Measurements from ENCODE around the gene ZFP1.
"Not testable (repeated sequence)": the region's sequence is repeated elsewhere in the genome, so short reads cannot be mapped to it uniquely, and the experiment has no call there.

The ZFP1 gene

DNA sequence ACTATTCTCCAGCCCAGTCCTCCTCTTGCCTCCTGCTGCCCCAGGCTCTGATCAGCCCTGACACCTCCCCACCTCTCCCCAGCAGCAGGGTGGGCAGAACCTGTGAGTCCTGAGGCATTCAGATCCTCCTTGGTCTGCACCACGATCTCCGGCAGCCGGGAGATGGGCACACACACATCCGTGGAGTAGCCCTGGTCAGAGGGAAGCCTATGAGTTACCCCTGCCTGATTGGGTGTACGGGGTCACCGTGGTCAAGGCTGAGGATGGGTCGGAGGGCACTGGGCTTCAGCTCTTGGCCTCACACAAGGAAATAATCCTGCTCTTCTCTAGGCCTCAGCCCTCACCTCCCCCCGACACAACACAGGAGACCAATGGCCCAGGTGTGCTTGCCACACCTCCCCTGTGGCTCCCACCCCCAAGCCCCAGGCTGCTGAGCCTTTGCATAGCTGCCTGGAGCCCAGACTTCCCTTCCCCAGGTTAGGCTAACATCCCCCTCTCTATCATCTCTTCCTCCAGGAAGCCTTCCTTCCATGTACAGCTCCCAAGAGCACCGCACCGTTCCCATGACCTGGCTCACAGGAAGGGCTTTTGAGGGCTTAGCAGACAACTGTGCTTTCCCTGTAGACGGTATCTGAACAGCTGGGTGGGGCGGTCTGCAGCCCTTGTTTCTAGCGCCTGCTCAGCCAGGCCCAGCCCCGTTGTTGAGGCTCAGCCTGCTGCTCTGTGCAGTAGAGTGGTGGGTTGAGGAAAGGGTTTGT is 35.4 kb upstream of the ZFP1 start:
- no peak for DNase-seq (ENCODE audit: low read depth, low spot score)

- DNase-seq (ENCODE audit: low read depth, low spot score) = no peak
These were observed 34.7 kb upstream of the ZFP1 start for GRCh38 chr16:75113541-75114121.

DNA sequence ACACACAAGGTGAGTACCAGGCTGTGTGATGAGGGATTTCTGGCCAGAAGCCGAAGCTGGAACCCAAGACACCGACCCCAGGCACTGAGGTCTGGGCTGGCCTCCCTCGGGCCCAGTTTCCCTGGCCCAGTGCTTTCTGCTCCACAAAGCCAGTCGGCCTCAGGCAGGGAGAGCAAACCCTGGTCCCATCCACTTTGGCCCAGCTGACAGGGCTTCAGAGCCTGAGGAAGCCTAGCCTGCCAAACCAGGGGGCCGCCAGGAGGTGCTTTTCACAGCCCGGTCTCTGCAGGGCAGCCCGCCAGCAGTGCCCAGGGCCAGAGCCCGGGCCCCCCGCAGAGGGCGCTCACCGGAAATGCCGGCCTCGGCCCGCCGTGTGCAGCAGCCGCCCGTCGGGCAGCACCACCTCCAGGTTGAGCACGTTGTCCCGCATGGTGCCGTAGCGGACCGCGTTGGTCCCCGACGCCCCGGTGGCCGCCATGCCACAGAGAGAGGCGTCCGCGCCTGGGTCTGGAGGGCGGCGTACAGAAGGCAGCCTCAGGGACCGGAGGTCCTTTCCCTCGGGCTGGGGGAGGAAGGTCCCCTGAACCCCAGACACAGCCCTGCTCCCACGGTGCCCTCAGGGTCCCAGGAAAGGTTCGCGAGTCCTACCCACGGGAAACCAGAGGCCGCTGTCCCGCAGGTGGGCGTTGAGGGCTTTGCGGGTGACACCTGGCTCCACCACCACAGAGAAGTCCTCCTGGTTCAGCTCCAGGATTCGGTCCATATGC is 34.0 kb upstream of the ZFP1 start:
- DNase-seq (ENCODE audit: low read depth, low spot score) = no peak

DNA sequence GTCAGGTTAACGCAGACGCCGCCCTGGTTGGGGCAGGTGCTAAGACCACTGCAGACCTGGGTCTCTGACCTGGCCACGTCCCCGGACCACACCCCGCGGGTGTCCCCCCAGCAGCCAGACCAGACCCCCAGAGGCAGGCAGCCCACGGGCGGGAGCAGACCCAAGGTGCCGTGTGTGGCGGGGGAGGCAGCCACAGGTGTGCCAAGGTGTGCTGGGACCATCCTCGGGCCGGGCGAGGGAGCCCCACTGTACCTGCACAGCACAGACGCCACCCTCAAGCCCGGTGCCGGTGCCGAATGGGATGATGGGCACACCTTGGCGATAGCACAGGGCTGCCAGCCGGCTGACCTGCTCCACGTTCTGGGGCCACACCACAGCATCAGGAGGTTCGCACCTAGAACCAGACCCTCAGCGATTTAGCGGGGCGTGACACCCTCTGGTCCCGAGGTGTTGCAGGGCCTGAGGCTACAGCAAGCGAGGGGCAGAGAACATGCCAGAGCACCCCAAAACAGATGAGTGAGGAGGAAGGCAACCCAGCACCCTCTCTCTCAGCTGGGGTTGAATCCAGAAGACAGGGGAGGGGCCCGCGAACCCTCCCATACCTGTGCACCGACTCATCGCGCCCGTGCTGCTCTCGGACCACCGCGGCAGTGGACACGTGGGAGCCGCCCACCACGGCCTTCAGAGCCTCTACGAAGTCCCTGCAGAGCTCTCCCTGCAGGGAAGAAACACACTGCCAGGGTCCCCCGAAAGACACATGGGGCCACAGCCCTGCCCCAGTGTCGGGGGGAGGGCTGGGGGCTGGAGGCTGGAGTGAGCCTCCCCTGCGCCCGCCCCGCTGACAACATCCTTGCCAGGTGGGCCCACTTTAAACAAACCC is 33.1 kb upstream of the ZFP1 start:
- no peak for DNase-seq (ENCODE audit: low read depth, low spot score)

DNA sequence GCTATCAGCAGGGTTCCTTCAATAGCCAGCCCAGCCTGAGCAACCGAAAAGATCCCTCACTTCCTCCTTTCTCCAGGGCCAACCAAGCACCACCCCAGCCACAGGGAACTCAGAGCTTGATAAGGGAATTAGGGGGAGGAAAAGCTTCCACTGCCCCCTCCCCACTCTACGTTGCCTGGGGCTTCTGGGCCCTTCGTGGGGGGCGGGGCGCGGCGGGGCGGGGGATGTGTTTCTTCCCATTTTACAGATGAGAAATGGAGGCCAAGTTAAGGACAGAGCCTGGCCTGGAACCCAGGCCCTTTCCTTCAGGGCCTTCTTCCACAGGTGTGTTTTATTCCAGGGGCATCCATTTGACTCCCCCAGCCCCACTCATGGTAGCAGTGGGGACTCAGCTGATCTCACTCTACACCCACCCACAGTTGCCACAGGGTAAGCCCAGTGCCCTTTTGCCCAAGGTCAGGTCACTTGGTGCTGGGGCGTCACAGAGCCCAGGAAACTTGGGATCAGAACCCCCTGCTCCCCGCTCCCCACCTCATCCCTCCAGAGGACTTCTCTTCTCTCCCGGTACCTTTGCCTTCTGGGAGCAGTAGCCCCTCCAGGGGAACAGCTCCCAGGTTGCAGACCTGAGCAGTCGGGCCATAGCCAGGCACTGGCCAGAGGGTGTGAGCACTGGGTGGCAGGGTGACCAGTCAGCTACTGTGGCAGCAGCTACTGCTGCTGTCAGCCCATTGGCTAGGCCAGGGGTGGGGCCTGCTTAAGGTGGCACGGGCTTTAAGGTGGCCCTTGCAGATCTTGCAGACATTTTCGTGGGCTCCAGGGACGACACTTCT is 32.0 kb upstream of the ZFP1 start, which contains the start of gene LDHD:
Gene LDHD (minus strand): TSS at position 700 of the 830 bp plus-strand sequence. CDS start 60 bp downstream, at position 640.
- DNase-seq (ENCODE audit: low read depth, low spot score) = no peak

DNA sequence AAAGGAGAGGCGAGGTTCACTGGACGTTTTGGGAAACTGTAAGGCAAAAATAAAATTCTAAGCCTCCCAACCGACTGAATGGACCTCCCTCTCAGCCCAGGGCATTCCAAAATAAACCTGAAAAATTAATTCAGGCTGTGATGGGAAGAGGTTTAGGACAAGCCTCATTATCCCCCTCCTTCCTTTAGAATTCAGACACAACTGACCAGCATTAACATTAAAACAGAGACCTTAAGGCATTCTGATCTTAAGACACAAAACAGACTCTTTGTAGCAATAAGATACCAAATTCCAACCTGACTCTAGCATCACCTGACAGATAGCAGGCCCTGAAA is 31.4 kb upstream of the ZFP1 start:
- no peak for DNase-seq (ENCODE audit: low read depth, low spot score)

- no peak for DNase-seq (ENCODE audit: low read depth, low spot score)
These were observed 29.3 kb upstream of the ZFP1 start for GRCh38 chr16:75118943-75119539.

DNA sequence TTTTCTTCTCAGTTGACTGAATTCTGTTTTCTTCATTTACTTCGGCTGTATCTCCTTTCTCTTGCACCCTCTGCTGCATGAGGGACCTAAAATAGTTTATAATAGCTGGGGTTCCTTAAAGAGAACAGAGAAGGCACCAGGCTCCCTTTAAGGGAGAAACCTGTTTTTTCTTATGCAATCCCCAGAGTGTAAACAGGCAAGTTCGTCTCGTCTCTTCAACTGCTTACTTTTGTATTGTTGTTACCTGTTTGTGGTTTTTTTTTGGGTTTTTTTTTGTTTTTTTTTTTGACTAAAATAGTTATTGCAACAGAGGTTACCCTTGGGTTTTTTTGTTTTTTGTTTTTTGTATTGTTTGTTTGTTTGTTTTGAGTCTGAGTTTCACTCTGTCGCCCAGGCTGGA is 28.1 kb upstream of the ZFP1 start:
- no peak for DNase-seq (ENCODE audit: low read depth, low spot score)

DNA sequence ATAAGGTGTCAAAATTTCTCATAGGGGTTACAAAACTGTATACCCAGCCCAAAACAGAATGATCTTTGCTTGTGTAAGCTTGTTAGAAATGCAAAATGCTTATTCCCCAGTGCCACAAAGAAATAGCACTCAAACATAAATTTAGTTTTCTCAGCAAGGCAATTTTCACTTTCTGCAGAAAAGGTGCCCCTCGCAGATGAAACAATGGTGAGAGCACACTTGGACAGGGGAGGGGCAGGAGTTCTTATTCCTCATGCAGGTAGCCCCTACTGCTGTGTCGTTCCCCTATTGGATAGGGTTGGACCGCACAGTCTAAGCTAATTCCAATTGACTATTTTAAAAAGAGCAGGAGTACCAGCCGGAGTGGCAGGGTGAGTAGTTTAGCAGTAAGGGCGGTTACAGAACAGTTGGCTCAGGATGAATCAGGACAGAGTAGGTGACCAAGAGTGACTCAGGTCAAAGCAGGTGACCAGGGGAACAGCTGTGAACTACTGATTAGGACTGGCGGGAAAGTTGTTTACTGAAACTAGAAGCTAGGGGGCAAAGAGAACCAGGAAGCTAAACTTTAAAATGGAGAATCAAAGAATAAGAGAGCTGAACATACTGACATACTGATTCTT is 26.3 kb upstream of the ZFP1 start:
- no peak for DNase-seq (ENCODE audit: low read depth, low spot score)

DNA sequence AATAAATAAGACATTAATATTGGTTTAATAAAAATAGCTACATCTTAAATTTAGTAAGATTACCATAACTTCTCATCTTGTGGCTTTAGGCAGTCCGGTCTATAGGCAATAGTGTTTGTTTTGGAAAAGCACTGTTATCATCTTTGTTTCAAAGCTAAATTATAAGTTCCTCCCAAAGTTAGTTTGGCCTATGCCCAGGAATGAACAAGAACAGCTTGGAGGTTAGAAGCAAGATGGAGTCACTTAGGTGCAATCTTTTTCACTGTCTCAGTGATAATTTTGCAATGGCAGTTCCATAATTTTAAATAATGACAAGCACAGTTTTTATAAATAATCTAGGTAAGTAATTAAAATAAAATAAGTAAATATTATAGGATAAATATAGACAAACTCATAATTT is 25.7 kb upstream of the ZFP1 start:
- DNase-seq (ENCODE audit: low read depth, low spot score) = no peak

DNA sequence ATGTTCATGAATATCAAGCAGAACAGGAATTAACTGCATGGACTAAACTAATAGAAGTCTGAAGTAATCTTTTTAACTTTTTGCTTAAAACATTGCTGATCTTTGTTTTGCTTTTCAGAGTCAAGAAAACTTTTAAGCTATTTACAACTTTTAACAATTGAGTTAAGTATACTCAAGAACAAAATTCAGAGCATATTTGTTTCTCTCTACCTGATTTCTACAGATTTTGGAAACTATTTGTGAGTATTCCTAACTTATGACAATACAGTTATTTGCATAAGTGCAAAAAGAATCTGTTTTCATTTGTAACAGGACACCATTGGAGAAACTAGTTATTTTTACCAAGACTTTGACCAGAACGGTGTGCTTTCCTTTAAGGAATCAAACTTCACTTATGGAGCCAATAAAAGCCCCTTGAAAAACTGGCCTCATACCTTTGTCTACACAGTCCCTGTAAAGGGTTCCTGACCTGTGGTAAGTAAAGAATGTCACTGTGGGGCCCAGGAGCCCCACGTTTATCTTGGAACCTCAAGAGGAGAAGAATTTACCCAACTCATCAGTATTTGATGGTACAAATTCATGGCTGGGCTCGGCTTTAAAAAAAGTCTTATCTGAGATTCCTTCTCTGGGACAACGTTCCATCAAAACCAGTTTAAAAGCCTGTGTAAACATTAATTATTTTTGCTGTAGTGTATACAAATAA is 20.5 kb upstream of the ZFP1 start:
- DNase-seq (ENCODE audit: low read depth, low spot score) = no peak

DNA sequence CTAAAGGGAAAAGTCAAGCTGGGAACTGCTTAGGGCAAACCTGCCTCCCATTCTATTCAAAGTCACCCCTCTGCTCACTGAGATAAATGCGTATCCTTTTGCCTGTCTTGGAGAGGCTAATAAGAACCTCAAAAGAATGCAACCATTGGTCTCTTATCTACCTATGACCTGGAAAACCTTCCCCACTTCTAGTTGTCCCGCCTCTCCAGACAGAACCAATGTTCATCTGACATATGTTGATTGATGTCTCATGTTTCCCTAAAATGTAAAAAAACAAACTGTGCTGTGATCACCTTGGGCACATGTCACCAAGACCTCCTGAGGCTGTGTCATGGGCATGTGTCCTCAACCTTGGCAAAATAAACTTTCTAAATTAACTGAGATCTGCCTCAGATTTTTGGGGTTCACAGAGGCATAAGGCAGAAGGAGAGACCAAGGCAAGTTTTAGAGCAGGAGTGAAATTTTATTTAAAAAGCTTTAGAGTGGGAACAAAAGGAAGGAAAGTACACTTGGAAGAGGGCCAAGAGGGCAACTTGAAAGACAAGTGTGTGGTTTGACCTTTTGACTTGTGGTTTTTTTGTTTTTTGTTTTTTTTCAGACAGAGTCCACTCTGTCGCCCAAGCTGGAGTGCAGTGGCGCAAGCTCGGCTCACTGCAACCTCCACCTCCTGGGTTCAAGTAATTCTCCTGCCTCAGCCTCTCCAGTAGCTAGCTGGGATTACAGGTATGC is 18.7 kb upstream of the ZFP1 start:
- DNase-seq (ENCODE audit: low read depth, low spot score) = not testable (repeated sequence)

- no peak for DNase-seq (ENCODE audit: low read depth, low spot score)
These were observed 18.1 kb upstream of the ZFP1 start for GRCh38 chr16:75130150-75130771.

- no peak for DNase-seq (ENCODE audit: low read depth, low spot score)
These were observed 17.2 kb upstream of the ZFP1 start for GRCh38 chr16:75131081-75131480.

- DNase-seq (ENCODE audit: low read depth, low spot score) = no peak
These were observed 10.1 kb upstream of the ZFP1 start for GRCh38 chr16:75138233-75138632.

- DNase-seq (ENCODE audit: low read depth, low spot score) = no peak
These were observed 9.7 kb upstream of the ZFP1 start for GRCh38 chr16:75138636-75139035.

DNA sequence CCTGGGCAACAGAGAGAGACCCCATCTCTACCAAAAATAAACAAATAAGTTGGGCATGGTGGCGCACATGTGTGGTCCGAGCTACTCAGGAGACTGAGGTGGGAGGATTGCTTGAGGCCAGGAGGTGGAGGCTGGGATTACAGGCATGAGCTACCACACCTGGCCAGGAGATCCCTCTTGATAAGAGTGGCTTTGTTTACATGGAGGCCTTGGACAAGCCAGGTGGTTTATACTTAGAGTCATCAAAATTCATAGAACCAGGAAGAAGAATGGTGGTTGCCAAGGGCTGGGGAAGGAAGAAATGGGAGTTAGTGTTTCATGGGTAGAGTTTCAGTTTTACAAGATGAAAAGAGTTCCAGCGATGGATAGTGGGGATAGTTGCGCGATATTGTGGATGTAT is 8.8 kb upstream of the ZFP1 start:
- no peak for DNase-seq (ENCODE audit: low read depth, low spot score)

GRCh38 chr16:75143941-75144340 is 4.4 kb upstream of the ZFP1 start:
- DNase-seq (ENCODE audit: low read depth, low spot score) = no peak

All from brain pericyte (primary cell).